Lung (tissue), 12 donors: Measurements from ENCODE around the gene CRACDL. TPM values are rescaled to one million over a fixed set of nuclear protein-coding genes. Genes with fewer than 3 reads are reported as not detected.

Experiments
- ATAC-seq: fragments of 200-7000 bp; cut with Tn5 transposase; one replicate; pipeline ENCODE4 v1.9.1; 2020; ENCODE audit warnings: moderate number of reproducible peaks; ENCODE audit not compliant: insufficient read depth, low FRiP score
- DNase-seq, 3 donors: peaks; one replicate each; pipeline ENCODE4 v3.0.0-alpha.2; 2013 to 2017
- H3K27ac ChIP-seq, 2 donors: one replicate each; pipeline ENCODE4 v1.5.1; 2013; ENCODE audit warnings: mild to moderate bottlenecking in 2 of 2, moderate library complexity in 2 of 2, control low read depth in 1 of 2, inconsistent platforms in 1 of 2, low read depth in 1 of 2, low read length in 1 of 2
- H3K27me3 ChIP-seq, 3 donors: one replicate each; pipeline ENCODE4 v1.5.1; 2013; ENCODE audit warnings: low read length in 2 of 3; ENCODE audit not compliant: control insufficient read depth in 3 of 3, insufficient read depth in 3 of 3
- H3K36me3 ChIP-seq, 4 donors: one replicate each; pipeline ENCODE4 v1.5.1; 2013; ENCODE audit warnings: low read length in 4 of 4, mild to moderate bottlenecking in 1 of 4, moderate library complexity in 1 of 4; ENCODE audit not compliant: control insufficient read depth in 4 of 4, insufficient read depth in 4 of 4
- H3K4me1 ChIP-seq, 5 donors: one replicate each; pipeline ENCODE4 v1.5.1; 2013; ENCODE audit warnings: low read length in 5 of 5, mild to moderate bottlenecking in 2 of 5, moderate library complexity in 1 of 5; ENCODE audit not compliant: control insufficient read depth in 5 of 5, insufficient read depth in 5 of 5
- H3K4me3 ChIP-seq: one replicate; pipeline ENCODE4 v1.5.1; 2013; ENCODE audit warnings: mild to moderate bottlenecking, control low read depth, moderate library complexity
- H3K9ac ChIP-seq, 2 donors: one replicate each; pipeline ENCODE4 v1.5.1; 2013; ENCODE audit warnings: low read length in 2 of 2, control low read depth in 1 of 2; ENCODE audit not compliant: insufficient read depth in 1 of 2
- H3K9me3 ChIP-seq, 4 donors: one replicate each; pipeline ENCODE4 v1.5.1; 2013; ENCODE audit warnings: low read length in 3 of 4, mild to moderate bottlenecking in 1 of 4, moderate library complexity in 1 of 4; ENCODE audit not compliant: control insufficient read depth in 4 of 4, insufficient read depth in 3 of 4
- CTCF ChIP-seq: IDR thresholded peaks from 2 replicates; pipeline ENCODE4 v1.5.1; 2012; ENCODE audit warnings: mild to moderate bottlenecking; ENCODE audit errors: control extremely low read depth, extremely low read depth
- WGBS, 2 donors: extraction: QIAGEN DNeasy Blood & Tissue Kit; methylation state at CpG; one replicate each; pipeline ENCODE4 v1.1.7; 2013; 5-methylcytosine and 5-hydroxymethylcytosine counted together
- polyA plus RNA-seq, 2 donors: library from polyadenylated mRNA; stranded (reverse); fragments of 200-250 nt; gene quantifications; one replicate each; pipeline ENCODE4 v1.2.1, GENCODE V29; 2013
- total RNA-seq, 2 donors: library from RNA; depleted of rRNA in 1 of 2; stranded (reverse); fragments of >200 nt in 1 of 2; gene quantifications; one replicate each; pipeline ENCODE4 v1.2.1, GENCODE V29; 2014 to 2021
- donor health status: control.
- donor health status: control.
- donor health status: Bipolar disorder and iron deficiency.
- donor health status: healthy.
- donor health status: DM: yes; HTN: yes; CAD: no.

The CRACDL gene
- total and polyA plus RNA-seq, 4 donors, result 8.9 to 28.3 (median 13.2) TPM

- no peak for TF ChIP-seq CTCF
- no peaks in the 10 kb centered on the region for H3K36me3 ChIP-seq
- peaks cover 10 to 27% (median 22%) of the 10 kb centered on the region in 5 donors for H3K4me1 ChIP-seq
- no peak for DNase-seq
- H3K27ac ChIP-seq, result no peak overlapping the region
- no peaks in the 10 kb centered on the region for H3K27me3 ChIP-seq
- no peak for ATAC-seq
- H3K9ac ChIP-seq, result no peak overlapping the region
- H3K9me3 ChIP-seq, result peaks cover 0 to under 1% (median 0%) of the 10 kb centered on the region in 4 donors
- H3K4me3 ChIP-seq, result no peak overlapping the region
- 97 to 98% methylated on average over 10 of the region's 10 CpGs for WGBS, 2 donors
Observed at GRCh38 chr2:98803405-98804264, 132.4 kb downstream of the CRACDL start.

- DNase-seq (no peak), ATAC-seq (no peak)
- WGBS, 2 donors, result 92 to 93% methylated on average over 8 of the region's 8 CpGs
- Histone ChIP-seq H3K9me3 (no peaks in the 10 kb centered on the region), H3K9ac (no peak overlapping the region), H3K36me3 (no peaks in the 10 kb centered on the region), H3K4me1 (peaks cover 10 to 27% (median 21%) of the 10 kb centered on the region in 5 donors), H3K27me3 (no peaks in the 10 kb centered on the region), H3K4me3 (no peak overlapping the region), H3K27ac (no peak overlapping the region)
- no peak for TF ChIP-seq CTCF
Observed at GRCh38 chr2:98802344-98802743, 133.7 kb downstream of the CRACDL start.

GRCh38 chr2:98801921-98802321, 134.1 kb downstream of the CRACDL start:
- Histone ChIP-seq H3K36me3 (peaks cover 0 to 4% (median 0%) of the 10 kb centered on the region in 4 donors), H3K27me3 (no peaks in the 10 kb centered on the region), H3K4me1 (peaks cover 10 to 23% (median 20%) of the 10 kb centered on the region in 5 donors), H3K4me3 (no peak overlapping the region), H3K27ac (no peak overlapping the region), H3K9ac (no peak overlapping the region), H3K9me3 (no peaks in the 10 kb centered on the region)
- 91 to 94% methylated on average over 15 of the region's 15 CpGs for WGBS, 2 donors
- DNase-seq, result no peak
- ATAC-seq, result no peak
- TF ChIP-seq CTCF, result no peak
